HG03159 (cell line): ENCODE measurements around the gene TENM4.
"Not testable (repeated sequence)": the region's sequence is repeated elsewhere in the genome, so short reads cannot be mapped to it uniquely, and the experiment has no call there.

Source experiments
- ATAC-seq: cut with Tn5 transposase; IDR thresholded peaks from one replicate; pipeline ENCODE4 v1.9.1; 2021; ENCODE audit warnings: mild to moderate bottlenecking, moderate library complexity; ENCODE audit not compliant: unreplicated experiment

The TENM4 gene

GRCh38 chr11:78635814-78636506, 804.9 kb downstream of the TENM4 start:
- no peak for ATAC-seq

DNA sequence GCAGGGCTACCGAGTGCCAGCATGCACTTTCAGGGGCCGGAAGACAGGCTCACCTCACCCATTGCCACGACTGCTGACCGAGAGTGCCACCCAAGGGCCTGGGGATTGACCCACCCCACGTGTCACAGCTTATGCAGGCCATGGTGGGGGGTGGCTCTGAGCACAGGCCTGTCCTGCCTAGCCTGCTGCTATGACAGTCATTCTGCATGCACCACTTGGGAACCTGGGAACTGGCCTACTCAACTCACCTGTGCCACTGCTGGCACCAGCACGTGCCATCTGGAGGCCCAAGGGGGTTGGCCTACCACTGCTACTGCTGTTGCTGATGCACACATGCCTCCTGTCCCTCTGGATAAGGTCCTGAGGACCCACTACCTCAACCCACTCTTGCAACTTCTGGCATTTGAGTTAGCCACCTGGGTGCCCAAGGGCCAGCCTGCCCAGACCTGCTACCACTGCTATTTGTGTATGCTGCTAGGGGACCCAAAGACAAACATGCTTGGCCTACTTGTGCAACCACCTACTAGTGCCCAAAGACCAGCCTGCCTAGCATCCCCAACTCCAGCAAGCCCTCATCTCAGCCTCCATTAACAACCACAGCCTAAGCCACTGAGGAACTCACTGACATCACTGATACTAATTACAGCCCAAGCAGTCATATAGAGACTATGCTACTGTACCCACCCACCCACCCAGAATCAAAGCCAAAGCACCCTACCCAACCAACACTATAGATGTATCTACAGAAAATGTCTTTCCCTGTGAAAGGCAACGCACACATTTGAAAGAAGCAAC, 807.1 kb downstream of the TENM4 start:
- no peak for ATAC-seq

DNA sequence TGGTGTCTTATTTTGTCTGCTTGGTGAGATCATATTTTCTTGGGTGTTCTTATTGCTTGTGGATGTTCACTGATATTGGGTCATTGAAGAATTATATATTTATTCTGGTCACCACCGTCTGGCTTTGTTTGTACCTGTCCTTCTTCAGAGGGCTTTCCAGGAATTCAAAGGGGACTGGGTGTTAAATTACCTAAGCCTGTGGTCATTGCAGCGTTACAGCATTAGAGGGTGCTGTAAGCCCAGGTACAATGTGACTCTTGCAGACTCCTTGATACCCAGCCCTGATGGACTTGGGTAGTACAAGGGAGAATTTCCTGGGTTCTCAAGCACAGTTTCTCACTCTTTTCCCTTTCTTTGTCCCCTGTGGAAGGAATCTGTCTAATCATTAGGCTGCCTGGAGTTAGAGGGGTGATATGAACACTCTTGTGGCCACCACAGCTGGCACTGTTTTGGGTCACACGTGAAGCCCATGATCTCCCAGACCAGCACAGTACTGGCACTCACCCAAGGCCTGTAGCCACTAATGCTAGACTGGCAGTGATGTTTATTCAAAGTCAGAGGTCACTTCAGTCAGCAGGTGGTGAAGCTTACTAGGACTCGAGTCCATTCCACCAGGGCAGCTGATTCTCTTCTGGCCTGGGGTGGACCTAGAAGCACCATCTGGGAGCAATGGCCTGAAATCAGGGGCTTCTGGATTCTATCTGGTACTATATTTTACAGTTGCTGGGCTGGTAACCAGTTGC, 810.1 kb downstream of the TENM4 start:
- ATAC-seq: no peak

GRCh38 chr11:78630155-78630554, 810.7 kb downstream of the TENM4 start:
- ATAC-seq: no peak

DNA sequence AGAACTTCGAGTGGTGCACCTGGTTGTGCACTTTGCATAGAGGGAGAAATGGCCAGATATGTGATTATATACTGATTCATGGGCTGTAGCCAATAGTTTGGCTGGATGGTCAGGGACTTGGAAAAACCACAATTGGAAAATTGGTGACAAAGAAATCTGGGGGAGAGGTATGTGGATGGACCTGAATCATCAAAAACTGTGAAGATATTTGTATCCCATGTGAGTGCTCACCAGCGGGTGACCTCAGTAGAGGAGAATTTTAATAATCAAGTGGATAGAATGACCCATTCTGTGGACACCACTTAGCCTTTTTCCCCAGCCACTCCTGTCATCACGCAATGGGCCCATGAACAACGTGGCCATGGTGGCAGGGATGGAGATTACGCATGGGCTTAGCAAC, 818.2 kb downstream of the TENM4 start:
- ATAC-seq: no peak

- no peak for ATAC-seq
These were observed 820.7 kb downstream of the TENM4 start for GRCh38 chr11:78620159-78620558.

DNA sequence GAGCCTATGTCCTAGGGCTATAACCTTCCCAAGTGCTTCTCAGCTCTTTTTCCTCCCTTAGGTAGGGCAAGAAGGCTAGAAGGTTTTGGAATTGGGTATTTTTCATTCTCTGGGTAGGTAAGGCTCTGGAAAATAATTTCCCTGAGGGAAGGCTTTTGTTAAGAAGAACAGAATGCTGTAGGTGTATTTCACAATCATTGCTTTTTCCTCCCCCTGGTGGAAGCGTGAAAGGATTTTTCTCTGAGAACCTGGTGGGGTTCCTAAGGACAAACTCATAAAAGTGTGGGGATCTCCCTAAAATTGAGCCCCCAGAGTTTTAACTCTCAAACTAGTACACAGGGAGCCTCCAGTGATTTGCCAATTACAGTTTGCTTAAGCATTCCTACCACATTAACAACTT, 825.1 kb downstream of the TENM4 start:
- no peak for ATAC-seq

GRCh38 chr11:78613378-78613813, 827.4 kb downstream of the TENM4 start:
- no peak for ATAC-seq

- ATAC-seq: no peak
These were observed 828.0 kb downstream of the TENM4 start for GRCh38 chr11:78612721-78613377.

GRCh38 chr11:78609321-78609720, 831.5 kb downstream of the TENM4 start:
- ATAC-seq: not testable (repeated sequence)

DNA sequence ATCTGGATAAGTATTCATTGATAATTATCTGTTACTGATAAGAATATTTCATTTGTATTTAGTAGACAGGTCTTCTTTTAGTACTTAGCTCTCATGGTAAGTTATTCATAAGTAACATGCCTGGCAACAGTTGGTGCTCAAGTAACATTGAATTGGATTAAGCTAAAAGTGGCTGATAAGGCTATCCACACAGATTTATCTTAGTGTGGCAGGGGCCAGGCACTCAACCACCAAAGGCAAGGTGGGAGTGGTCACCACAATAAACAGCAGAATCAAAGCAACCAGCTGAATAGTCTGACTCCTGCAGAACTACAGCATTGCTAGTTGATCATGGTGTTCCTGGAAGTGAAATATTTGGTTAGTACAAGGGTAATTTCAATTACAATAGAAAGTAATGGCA, 833.1 kb downstream of the TENM4 start:
- ATAC-seq: no peak

DNA sequence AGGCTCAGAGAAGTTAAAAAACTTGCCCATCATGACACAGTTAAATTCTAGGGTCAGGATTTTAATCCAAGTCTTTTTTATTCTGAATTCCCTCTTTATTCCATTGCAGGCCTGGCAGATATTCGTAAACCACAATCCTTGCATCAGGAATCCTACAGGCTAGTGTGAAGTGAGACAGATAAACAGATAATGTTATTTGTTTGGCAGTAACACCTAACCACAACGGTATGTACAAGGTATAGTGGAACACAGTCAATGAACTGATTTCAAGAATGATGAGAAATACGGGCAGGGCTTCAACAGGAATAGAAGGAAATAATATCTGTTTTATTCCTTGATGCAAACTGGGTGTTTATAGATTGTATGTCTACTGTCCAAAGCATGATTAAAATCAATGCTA, 834.2 kb downstream of the TENM4 start:
- ATAC-seq: no peak

DNA sequence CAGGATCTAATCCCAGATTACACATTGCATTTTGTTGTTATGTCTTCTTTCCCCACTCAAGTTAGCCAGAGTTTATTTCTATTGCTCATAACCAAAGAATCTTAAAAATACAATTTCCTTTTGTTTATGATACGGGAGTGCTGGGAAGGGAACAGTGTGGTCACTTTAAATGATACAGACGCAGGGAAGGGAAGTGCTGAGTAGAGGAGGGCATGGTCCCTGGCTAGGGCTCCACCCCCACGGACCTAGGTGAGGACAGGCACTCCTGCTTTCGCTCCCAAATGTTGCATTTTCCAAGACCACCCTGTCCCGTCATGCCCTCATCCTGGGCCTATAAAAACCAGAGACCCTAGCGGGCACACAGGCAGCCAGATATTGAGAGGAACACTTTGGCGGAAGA, 835.5 kb downstream of the TENM4 start:
- no peak for ATAC-seq

DNA sequence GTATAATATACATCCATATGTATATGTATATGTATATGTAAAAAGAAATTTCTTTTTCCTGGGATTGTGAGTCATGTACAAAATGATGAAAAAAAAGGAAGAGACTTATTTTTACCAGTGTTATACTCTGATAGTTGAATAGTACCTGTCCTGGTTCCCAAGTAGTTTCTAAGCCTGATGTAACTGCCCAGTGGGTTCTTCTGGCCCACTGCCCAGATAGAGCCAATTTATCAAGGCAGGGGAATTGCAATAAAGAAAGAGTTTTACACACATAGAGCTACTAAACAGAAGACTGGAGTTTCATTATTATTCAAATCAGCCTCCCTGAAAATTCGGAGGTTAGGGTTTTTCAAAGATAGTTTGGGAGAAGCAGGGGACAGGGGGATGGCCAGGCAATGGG, 837.0 kb downstream of the TENM4 start:
- no peak for ATAC-seq
